Femur (tissue), 1 donor: ENCODE data around the gene LACC1.

Experiments
- DNase-seq: peaks from one replicate; pipeline ENCODE4 v3.0.0-alpha.2; 2017

The LACC1 gene

DNA sequence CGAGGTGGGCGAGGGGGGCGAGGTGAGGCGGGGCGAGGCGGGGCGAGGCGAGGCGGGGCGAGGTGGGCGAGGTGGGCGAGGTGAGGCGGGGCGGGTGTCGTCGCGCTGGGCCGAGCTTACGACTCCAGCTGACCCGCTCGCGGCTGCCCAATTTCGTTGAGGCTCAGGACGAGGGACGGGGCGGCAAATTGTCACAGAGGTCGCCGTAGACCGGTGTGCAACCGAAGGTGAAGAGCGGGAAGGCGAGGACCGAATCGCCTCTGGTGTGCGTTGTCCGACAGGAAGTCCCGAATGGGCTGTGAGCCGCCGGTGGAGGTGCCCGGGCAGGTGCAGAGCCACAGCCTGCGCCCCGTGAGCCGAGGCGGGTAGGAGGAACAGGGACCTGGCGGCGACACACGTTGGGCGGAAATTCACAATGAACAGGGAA lies at the start of gene LACC1:
TSS of gene LACC1 (plus strand) at position 150 of the 427 bp plus-strand sequence. CDS start 1,082 bp downstream, outside the sequence.
- no peak for DNase-seq

- no peak for DNase-seq
Observed at GRCh38 chr13:43830497-43830881, 49.2 kb upstream of the LACC1 start.

GRCh38 chr13:43831088-43831487 lies 48.6 kb upstream of the LACC1 start:
- no peak for DNase-seq

- no peak for DNase-seq
Observed at GRCh38 chr13:43835701-43836100, 44.0 kb upstream of the LACC1 start.

DNA sequence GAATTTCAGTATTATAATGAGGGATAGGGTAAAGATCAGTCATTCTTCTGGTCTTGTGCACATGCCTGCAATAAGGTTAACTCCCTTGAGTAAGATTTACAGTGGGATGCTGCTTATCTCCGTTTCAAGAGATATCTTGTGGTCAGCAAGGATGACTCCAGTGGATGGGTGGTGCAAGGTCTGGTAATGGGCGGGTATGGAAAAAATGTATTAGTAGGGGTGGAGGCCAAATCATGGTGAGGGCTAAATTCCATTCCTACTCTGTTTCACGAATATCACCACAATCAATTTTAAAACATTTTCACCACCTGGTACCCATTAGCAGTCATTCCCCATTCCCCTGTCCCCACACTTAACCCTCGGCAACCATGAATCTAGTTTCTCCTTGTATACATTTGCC lies 40.8 kb upstream of the LACC1 start:
- DNase-seq: no peak

DNA sequence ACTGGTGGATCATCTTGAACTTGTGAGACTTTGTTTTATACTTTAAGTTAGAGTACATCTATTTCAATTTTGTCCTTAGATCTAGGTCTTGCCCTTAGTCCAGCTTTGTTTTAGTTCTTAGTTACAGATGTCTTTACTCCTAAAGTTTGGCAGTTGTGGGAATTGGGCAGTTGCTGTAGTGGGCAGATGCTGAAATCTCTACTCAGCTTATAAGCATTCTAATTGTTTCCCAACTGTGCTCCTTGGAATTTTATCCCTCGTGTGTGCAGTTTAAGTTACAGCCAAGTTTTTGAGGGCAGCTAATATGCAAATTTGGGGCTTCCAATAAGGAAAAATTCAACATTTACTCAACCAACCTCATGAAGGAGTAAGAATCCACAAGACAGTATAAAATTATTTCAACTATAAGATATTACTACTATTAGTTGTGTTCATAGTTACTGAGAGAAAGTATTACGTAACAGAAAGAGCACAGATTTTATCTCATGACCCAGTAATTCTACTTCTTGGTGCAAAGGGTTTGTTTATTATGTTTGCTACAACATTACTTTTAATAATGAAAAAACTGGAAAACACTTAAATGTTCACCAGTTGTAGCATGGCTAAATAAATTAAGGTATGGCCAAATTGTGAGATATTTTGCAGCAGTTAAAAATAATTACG lies 33.1 kb upstream of the LACC1 start:
- no peak for DNase-seq

DNA sequence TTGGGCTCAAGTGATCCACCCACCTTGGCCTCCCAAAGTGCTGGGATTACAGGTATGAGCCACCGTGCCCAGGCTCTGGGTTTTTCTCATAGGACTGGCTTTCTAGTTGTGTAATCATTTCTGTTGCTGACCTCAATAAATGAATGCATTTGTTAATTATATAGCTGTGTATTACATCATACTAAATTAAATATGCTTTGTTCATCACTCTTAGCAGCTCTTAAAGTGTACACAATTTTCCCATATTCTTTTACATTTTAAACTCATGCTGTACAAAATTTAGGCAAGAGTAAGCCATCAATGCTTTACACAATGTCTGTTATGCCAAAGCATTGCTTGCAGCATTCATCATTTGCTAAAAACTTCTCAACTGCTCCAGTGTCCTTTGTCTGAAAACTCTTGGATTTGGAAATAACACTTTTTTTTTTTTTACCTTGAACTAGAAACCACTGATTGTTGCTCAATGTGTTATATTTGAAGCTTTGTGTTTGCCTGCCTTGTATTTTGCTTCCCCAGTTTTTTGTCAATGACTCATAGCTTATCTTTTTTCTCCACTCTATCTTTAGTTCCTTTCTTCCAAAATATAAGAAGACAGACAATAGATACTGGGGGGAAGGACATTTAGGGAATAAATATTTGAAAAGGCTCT lies 31.6 kb upstream of the LACC1 start:
- no peak for DNase-seq

- DNase-seq: no peak
Observed at GRCh38 chr13:43850873-43851272, 28.8 kb upstream of the LACC1 start.

DNA sequence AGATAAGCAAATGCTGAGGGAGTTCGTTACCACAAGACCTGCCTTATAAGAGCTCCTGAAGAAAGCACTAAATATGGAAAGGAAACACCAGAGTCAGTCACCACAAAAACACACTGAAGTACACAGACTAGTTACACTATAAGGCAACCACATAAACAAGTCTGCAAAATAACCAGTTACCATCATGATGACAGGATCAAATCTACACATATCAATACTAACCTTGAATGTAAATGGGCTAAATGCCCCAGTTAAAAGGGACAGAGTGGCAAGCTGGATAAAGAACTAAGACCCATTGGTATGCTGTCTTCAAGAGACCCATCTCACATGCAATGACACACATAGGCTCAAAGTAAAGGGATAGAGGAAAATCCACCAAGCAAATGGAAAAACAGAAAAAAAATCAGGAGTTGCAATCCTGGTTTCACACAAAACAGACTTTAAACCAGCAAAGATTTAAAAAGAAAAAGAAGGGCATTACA lies 26.7 kb upstream of the LACC1 start:
- no peak for DNase-seq

- DNase-seq: no peak
Observed at GRCh38 chr13:43861863-43862262, 17.8 kb upstream of the LACC1 start.

DNA sequence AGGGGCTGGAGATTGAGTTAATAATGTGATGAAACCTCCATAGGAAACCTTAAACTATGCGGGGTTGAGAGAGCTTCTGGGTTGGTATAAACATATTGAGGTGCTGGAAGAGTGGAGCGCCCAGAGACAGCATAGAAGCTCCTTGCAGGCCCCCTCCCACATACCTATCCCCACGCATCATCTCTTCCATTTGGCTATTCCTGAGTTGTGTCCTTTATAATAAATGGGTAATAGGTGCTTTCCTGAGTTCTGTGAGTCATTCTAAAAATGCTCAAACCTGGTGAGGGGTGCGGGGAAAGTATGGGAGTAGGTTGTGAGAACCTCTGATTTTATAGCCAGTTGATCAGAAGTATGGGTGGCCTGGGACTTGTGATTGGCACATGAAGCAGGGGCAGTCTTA lies 14.8 kb upstream of the LACC1 start:
- no peak for DNase-seq

GRCh38 chr13:43865892-43866291 lies 13.8 kb upstream of the LACC1 start:
- no peak for DNase-seq

DNA sequence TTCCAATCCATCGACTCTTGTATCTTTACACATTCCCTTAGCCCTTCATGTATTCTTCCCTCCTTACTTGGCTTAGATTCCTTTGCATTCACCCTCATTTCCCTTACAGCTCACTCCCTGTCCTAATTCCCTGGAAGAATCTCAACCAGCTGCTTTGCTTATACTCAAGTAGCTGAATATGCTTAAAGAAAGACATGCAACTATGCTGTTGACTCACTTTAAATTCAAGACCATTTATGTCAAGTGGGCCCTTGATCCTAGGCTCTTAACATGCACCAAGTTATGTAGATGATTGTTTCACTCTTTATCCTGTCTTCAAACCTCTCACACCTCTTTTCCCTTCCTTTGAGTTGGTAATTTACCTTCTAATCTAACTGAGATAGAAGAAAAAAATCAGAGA lies 7.5 kb upstream of the LACC1 start:
- no peak for DNase-seq

- DNase-seq: no peak
Observed at GRCh38 chr13:43874504-43875092, 5.1 kb upstream of the LACC1 start.

DNA sequence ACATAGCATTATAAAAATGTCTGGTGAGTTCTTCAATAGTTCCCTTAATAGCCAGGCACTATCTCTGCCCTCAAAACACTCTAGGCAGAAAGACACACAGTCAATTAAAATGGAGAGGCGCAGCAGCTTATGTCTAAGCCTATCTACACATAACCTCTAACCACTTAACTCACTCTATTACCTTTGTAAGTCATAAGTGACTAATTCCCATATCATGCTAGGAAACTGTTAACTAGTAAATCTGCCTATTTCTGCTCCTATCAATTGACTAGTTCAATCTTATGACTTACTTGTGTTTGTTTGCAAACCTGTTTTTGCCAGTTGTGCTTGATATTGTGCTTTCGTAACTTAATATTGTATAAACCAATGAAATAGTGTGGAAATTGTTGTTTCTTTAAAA lies 3.3 kb upstream of the LACC1 start:
- no peak for DNase-seq

DNA sequence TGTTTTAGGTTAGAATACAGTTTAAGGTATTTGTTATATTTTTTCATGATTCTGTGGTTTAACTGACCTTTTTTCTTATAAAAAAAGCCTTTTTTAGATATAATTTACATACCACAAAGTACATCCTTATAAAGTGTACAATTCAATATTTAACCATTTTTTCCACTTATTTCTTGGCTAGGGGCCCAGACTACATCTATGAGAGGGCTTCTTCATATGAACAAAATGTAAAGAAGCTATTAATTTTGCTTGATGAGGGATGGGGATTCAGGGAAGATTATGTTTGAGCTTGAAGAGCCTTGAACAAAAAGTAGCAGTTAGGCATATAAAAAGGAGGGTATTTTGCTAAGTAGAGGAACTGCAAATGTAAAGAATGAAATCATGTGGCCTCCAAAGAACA lies 2.4 kb upstream of the LACC1 start:
- no peak for DNase-seq

DNA sequence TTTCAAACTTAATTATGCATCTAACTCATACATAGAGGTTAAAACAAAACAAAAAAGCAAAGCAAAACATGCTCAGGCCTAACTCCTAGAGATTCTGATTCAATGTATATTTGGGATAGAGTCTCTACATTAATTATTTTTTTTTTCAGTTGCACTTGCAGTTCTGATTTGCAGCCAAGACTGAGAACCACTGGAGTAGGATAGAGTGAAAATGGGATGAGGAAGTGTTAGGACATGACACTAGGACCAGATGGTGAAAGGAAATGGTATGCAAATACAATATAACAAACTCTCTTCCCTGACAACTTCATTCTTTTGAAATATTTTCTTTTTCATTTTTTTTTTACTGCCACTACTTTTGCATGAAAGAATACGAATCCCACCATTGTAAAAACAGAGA lies 1.9 kb upstream of the LACC1 start:
- no peak for DNase-seq

- DNase-seq: peak; percentile 88
Observed at GRCh38 chr13:43878892-43879754, 581 bp upstream of the LACC1 start, which contains the start of gene CCDC122. TSS of gene CCDC122 (minus strand) at chr13:43879740. CDS start at chr13:43869376, 10,364 bp downstream.

GRCh38 chr13:43880214-43880855 lies 631 bp downstream of the LACC1 start:
- no peak for DNase-seq

DNA sequence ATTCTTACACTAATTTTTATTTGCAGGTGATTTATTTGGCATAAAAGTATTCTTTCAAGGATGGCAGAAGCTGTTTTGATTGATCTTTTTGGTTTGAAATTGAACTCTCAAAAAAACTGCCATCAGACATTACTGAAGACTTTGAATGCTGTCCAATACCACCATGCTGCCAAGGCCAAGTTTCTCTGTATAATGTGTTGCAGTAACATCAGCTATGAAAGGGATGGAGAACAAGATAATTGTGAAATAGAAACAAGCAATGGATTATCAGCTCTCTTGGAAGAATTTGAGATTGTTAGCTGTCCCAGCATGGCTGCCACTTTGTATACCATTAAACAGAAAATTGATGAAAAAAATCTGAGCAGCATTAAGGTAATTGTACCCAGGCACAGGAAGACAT lies 1.2 kb downstream of the LACC1 start:
- no peak for DNase-seq

DNA sequence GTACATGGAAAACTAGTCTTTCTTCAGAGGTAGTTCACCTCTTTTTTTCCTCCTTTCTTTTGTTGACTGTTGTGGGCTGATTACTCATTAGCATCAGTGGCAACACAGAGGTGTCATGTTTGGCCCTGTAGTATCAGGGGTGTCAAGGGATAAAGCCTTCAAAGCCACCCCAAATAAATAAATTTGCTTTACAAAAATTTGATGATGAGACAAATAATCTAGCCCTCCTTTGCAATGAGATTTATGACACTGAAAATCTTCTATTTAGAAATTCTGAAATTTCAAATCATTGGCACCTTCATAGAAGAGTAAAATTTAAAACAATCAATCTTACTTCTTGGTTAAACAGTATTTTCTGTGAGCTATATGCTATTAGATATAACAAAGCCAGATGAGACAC lies 1.9 kb downstream of the LACC1 start:
- DNase-seq: no peak

DNA sequence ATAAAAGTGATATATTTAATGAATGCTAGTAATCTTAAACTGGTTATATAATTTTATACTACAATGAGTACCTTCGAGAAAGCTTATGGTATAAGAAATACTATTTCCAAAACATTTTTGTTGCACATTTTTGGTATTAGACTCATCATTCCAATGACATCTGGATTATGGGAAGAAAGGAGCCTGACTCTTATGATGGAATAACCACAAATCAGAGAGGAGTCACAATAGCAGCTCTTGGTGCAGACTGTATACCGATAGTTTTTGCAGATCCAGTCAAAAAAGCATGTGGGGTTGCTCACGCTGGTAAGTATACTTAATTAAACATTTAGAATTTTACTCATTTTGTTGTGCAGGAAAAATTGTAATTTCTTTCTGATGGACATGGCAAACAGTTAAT lies 3.9 kb downstream of the LACC1 start:
- DNase-seq: no peak

GRCh38 chr13:43884222-43884621 lies 4.5 kb downstream of the LACC1 start:
- DNase-seq: no peak
